ENCODE results near the gene FBRSL1.

DNA sequence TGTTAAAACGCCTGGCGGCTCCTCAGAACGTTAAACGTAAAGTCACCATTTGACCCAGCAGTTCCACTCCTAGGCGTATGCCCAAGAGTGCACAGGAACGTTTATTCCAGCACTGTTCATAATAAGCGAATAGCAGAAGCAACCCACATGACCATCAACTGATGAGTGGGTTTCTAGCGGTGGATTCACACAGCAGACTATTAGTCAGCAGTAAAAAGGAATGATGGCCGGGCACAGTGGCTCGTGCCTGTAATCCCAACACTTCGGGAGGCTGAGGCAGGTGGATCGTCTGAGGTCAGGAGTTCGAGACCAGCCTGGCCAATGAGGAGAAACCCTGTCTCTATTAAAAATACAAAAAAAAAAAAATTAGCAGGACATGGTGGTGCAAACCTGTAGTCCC is 22.4 kb upstream of the FBRSL1 start:
- TF ChIP-seq, protein P1, sequence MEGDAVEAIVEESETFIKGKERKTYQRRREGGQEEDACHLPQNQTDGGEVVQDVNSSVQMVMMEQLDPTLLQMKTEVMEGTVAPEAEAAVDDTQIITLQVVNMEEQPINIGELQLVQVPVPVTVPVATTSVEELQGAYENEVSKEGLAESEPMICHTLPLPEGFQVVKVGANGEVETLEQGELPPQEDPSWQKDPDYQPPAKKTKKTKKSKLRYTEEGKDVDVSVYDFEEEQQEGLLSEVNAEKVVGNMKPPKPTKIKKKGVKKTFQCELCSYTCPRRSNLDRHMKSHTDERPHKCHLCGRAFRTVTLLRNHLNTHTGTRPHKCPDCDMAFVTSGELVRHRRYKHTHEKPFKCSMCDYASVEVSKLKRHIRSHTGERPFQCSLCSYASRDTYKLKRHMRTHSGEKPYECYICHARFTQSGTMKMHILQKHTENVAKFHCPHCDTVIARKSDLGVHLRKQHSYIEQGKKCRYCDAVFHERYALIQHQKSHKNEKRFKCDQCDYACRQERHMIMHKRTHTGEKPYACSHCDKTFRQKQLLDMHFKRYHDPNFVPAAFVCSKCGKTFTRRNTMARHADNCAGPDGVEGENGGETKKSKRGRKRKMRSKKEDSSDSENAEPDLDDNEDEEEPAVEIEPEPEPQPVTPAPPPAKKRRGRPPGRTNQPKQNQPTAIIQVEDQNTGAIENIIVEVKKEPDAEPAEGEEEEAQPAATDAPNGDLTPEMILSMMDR (IDR thresholded peaks at IDR 0.05 in 2 of 3, conservative IDR thresholded peaks at IDR 0.05 in 1 of 3; ENCODE audit: borderline replicate concordance in 1 of 3, insufficient read depth in 1 of 3, low read depth in 2 of 3, low read length in 2 of 3), result no peak
- no peak for TF ChIP-seq EZH2 (IDR thresholded peaks at IDR 0.05)
- TF ChIP-seq POLR2AphosphoS5 (IDR thresholded peaks at IDR 0.05; ENCODE audit: low read depth, low read length), result no peak
- no peak for TF ChIP-seq EZH2phosphoT487 (IDR thresholded peaks at IDR 0.05; ENCODE audit: borderline replicate concordance)
- no peak for TF ChIP-seq ZNF274 (IDR thresholded peaks at IDR 0.05; ENCODE audit: low read depth, low read length)
- no peak for TF ChIP-seq POLR2A (IDR thresholded peaks at IDR 0.05; ENCODE audit: borderline replicate concordance, extremely low read depth, insufficient read depth, insufficient read length)
- no peak for TF ChIP-seq TCF7L2 (IDR thresholded peaks at IDR 0.05; ENCODE audit: borderline replicate concordance, extremely low read depth, insufficient read depth, insufficient read length)
- TF ChIP-seq, protein P2, sequence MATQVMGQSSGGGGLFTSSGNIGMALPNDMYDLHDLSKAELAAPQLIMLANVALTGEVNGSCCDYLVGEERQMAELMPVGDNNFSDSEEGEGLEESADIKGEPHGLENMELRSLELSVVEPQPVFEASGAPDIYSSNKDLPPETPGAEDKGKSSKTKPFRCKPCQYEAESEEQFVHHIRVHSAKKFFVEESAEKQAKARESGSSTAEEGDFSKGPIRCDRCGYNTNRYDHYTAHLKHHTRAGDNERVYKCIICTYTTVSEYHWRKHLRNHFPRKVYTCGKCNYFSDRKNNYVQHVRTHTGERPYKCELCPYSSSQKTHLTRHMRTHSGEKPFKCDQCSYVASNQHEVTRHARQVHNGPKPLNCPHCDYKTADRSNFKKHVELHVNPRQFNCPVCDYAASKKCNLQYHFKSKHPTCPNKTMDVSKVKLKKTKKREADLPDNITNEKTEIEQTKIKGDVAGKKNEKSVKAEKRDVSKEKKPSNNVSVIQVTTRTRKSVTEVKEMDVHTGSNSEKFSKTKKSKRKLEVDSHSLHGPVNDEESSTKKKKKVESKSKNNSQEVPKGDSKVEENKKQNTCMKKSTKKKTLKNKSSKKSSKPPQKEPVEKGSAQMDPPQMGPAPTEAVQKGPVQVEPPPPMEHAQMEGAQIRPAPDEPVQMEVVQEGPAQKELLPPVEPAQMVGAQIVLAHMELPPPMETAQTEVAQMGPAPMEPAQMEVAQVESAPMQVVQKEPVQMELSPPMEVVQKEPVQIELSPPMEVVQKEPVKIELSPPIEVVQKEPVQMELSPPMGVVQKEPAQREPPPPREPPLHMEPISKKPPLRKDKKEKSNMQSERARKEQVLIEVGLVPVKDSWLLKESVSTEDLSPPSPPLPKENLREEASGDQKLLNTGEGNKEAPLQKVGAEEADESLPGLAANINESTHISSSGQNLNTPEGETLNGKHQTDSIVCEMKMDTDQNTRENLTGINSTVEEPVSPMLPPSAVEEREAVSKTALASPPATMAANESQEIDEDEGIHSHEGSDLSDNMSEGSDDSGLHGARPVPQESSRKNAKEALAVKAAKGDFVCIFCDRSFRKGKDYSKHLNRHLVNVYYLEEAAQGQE (IDR thresholded peaks at IDR 0.05; ENCODE audit: low read depth), result no peak
- TF ChIP-seq, protein P3, sequence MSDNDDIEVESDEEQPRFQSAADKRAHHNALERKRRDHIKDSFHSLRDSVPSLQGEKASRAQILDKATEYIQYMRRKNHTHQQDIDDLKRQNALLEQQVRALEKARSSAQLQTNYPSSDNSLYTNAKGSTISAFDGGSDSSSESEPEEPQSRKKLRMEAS (IDR thresholded peaks at IDR 0.05), result no peak
- TF ChIP-seq, protein P4, sequence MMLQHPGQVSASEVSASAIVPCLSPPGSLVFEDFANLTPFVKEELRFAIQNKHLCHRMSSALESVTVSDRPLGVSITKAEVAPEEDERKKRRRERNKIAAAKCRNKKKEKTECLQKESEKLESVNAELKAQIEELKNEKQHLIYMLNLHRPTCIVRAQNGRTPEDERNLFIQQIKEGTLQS (IDR thresholded peaks at IDR 0.05), result no peak
- TF ChIP-seq SP1 (IDR thresholded peaks at IDR 0.05; ENCODE audit: low read depth), result no peak
- TF ChIP-seq SIN3A (IDR thresholded peaks at IDR 0.05; ENCODE audit: low read depth), result no peak
